KMS-11 (cell line): ENCODE data around the gene TOP1.
A peak's percentile ranks its signal among the peaks of the same experiment; 100 is the strongest.

ENCODE experiments used
- H2AFZ ChIP-seq: fragments of 200-600 bp; sonication (generic); 2 replicates; pipeline ENCODE4 v1.6.1; 2016; ENCODE audit warnings: antibody characterized with exemption, mixed run types, low read depth
- H3K27ac ChIP-seq: fragments of 200-600 bp; sonication (generic); 2 replicates; pipeline ENCODE4 v1.6.1; 2016; ENCODE audit warnings: mild to moderate bottlenecking, mixed run types
- H3K27me3 ChIP-seq: fragments of 200-600 bp; sonication (generic); 2 replicates; pipeline ENCODE4 v1.6.1; 2017; ENCODE audit warnings: mild to moderate bottlenecking, low read depth, mixed run types, moderate library complexity; ENCODE audit not compliant: insufficient read depth
- H3K36me3 ChIP-seq: fragments of 200-600 bp; sonication (generic); 2 replicates; pipeline ENCODE4 v1.6.1; 2017; ENCODE audit warnings: mild to moderate bottlenecking, mixed run types; ENCODE audit not compliant: insufficient read depth
- H3K4me1 ChIP-seq: fragments of 200-600 bp; sonication (generic); 2 replicates; pipeline ENCODE4 v1.6.1; 2016; ENCODE audit warnings: mild to moderate bottlenecking, low read depth, mixed run types; ENCODE audit not compliant: poor library complexity, severe bottlenecking
- H3K4me2 ChIP-seq: fragments of 200-600 bp; sonication (generic); 2 replicates; pipeline ENCODE4 v1.7.0; 2016; ENCODE audit warnings: mild to moderate bottlenecking, mixed run types
- H3K4me3 ChIP-seq: fragments of 200-600 bp; sonication (generic); IDR thresholded peaks from 2 replicates; pipeline ENCODE4 v1.6.1; 2017; ENCODE audit warnings: low read depth, low read length, mixed read lengths; ENCODE audit not compliant: insufficient read depth
- H3K79me2 ChIP-seq: fragments of 200-600 bp; sonication (generic); 2 replicates; pipeline ENCODE4 v1.6.1; 2016; ENCODE audit warnings: low read depth, mixed run types; ENCODE audit not compliant: insufficient read depth
- H3K9ac ChIP-seq: fragments of 200-600 bp; sonication (generic); 2 replicates; pipeline ENCODE4 v1.6.1; 2016; ENCODE audit warnings: mild to moderate bottlenecking, mixed run types
- H4K20me1 ChIP-seq: fragments of 200-600 bp; sonication (generic); 2 replicates; pipeline ENCODE4 v1.6.1; 2016; ENCODE audit warnings: mild to moderate bottlenecking, mixed run types; ENCODE audit not compliant: insufficient read depth
- CTCF ChIP-seq: fragments of 200-600 bp; sonication (generic); conservative IDR thresholded peaks from 2 replicates; pipeline ENCODE4 v1.6.1; 2017; ENCODE audit warnings: low read depth, mild to moderate bottlenecking, antibody characterized with exemption, low read length, moderate library complexity, mixed read lengths

Gene TOP1

GRCh38 chr20:41038149-41038877, 9.7 kb downstream of the TOP1 start:
- Histone ChIP-seq H3K9ac (no peak overlapping the region), H3K27ac (no peak overlapping the region), H4K20me1 (peaks cover 18% of the 10 kb centered on the region; the same call in 1 of the 2 replicates), H3K4me2 (no peak overlapping the region), H3K4me1 (peaks cover 89% of the 10 kb centered on the region), H3K27me3 (no peaks in the 10 kb centered on the region), H2AFZ (no peak overlapping the region), H3K36me3 (no peaks in the 10 kb centered on the region), H3K4me3 (no peak overlapping the region), H3K79me2 (peaks cover 100% of the 10 kb centered on the region)
- TF ChIP-seq CTCF, result no peak

- peaks cover 100% of the 10 kb centered on the region for H3K79me2 ChIP-seq
Observed at GRCh38 chr20:41038878-41039404, 10.3 kb downstream of the TOP1 start.

GRCh38 chr20:41040855-41041254, 12.2 kb downstream of the TOP1 start:
- no peaks in the 10 kb centered on the region for H3K27me3 ChIP-seq
- no peak overlapping the region for H3K9ac ChIP-seq
- peaks cover 15% of the 10 kb centered on the region for H4K20me1 ChIP-seq
- no peak for TF ChIP-seq CTCF
- no peak overlapping the region for H3K27ac ChIP-seq
- peaks cover 91% of the 10 kb centered on the region for H3K4me1 ChIP-seq
- H3K4me2 ChIP-seq, result peak overlapping the region; percentile 48; the same call in 1 of the 2 replicates
- no peaks in the 10 kb centered on the region for H3K36me3 ChIP-seq
- H3K4me3 ChIP-seq, result no peak overlapping the region
- peaks cover 100% of the 10 kb centered on the region for H3K79me2 ChIP-seq
- H2AFZ ChIP-seq, result no peak overlapping the region

More at GRCh38 chr20:41038878-41039404, 10.3 kb downstream of the TOP1 start:
- Histone ChIP-seq H3K4me2 (no peak overlapping the region), H3K27me3 (no peaks in the 10 kb centered on the region), H3K4me1 (peaks cover 89% of the 10 kb centered on the region), H4K20me1 (peaks cover 14% of the 10 kb centered on the region; the same call in 1 of the 2 replicates), H3K4me3 (no peak overlapping the region), H2AFZ (no peak overlapping the region), H3K9ac (no peak overlapping the region), H3K36me3 (no peaks in the 10 kb centered on the region), H3K27ac (no peak overlapping the region)
- TF ChIP-seq CTCF, result no peak

- Histone ChIP-seq H3K4me3 (no peak overlapping the region), H3K27ac (peak overlapping the region; percentile 30; the same call in 1 of the 2 replicates), H3K4me1 (peaks cover 96% of the 10 kb centered on the region), H3K9ac (no peak overlapping the region), H3K79me2 (peaks cover 100% of the 10 kb centered on the region), H3K4me2 (peak overlapping the region; percentile 48), H3K36me3 (no peaks in the 10 kb centered on the region), H3K27me3 (no peaks in the 10 kb centered on the region), H2AFZ (no peak overlapping the region), H4K20me1 (peaks cover 15% of the 10 kb centered on the region)
- no peak for TF ChIP-seq CTCF
Observed at GRCh38 chr20:41041693-41042092, 13.1 kb downstream of the TOP1 start.
